Activated CD4-positive, alpha-beta T cell treated with anti-CD3 and anti-CD28 coated beads for 48 hours (primary cell): ENCODE data around the gene NDUFAF5.
"Not testable (repeated sequence)": the region's sequence is repeated elsewhere in the genome, so short reads cannot be mapped to it uniquely, and the experiment has no call there.

Source experiments
- DNase-seq: peaks from one replicate; pipeline ENCODE4 v3.0.0-alpha.2; 2020

NDUFAF5 gene

GRCh38 chr20:13784893-13785715 lies at the start of gene NDUFAF5, which contains the start of gene ESF1:
NDUFAF5 (plus strand) TSS chr20:13785028; CDS start chr20:13785069, 41 bp downstream.
ESF1 (minus strand) TSS chr20:13784919; CDS start chr20:13783140, 1,779 bp downstream.
- peak; percentile 94 for DNase-seq

GRCh38 chr20:13735826-13736225 lies 49.0 kb upstream of the NDUFAF5 start:
- no peak for DNase-seq

GRCh38 chr20:13736436-13737191 lies 48.2 kb upstream of the NDUFAF5 start:
- no peak for DNase-seq

- not testable (repeated sequence) for DNase-seq
These were observed 46.6 kb upstream of the NDUFAF5 start for GRCh38 chr20:13738187-13738586.

GRCh38 chr20:13739731-13740649 lies 44.8 kb upstream of the NDUFAF5 start:
- no peak for DNase-seq

- DNase-seq: no peak
These were observed 42.9 kb upstream of the NDUFAF5 start for GRCh38 chr20:13741879-13742278.

- no peak for DNase-seq
These were observed 40.5 kb upstream of the NDUFAF5 start for GRCh38 chr20:13744352-13744751.

- DNase-seq: no peak
These were observed 39.0 kb upstream of the NDUFAF5 start for GRCh38 chr20:13745784-13746183.

GRCh38 chr20:13749811-13750210 lies 35.0 kb upstream of the NDUFAF5 start:
- DNase-seq: no peak

- no peak for DNase-seq
These were observed 31.3 kb upstream of the NDUFAF5 start for GRCh38 chr20:13753436-13754036.

- DNase-seq: no peak
These were observed 29.0 kb upstream of the NDUFAF5 start for GRCh38 chr20:13755809-13756208.

GRCh38 chr20:13756551-13756950 lies 28.3 kb upstream of the NDUFAF5 start:
- no peak for DNase-seq

- no peak for DNase-seq
These were observed 25.9 kb upstream of the NDUFAF5 start for GRCh38 chr20:13758884-13759283.

GRCh38 chr20:13760451-13760946 lies 24.3 kb upstream of the NDUFAF5 start:
- DNase-seq: not testable (repeated sequence)

- no peak for DNase-seq
These were observed 19.5 kb upstream of the NDUFAF5 start for GRCh38 chr20:13765299-13765698.

GRCh38 chr20:13765868-13766416 lies 18.9 kb upstream of the NDUFAF5 start:
- DNase-seq: no peak

GRCh38 chr20:13770141-13770540 lies 14.7 kb upstream of the NDUFAF5 start:
- DNase-seq: no peak

GRCh38 chr20:13771853-13772453 lies 12.9 kb upstream of the NDUFAF5 start:
- no peak for DNase-seq

GRCh38 chr20:13772529-13772928 lies 12.3 kb upstream of the NDUFAF5 start:
- DNase-seq: no peak

- DNase-seq: no peak
These were observed 9.0 kb upstream of the NDUFAF5 start for GRCh38 chr20:13775867-13776266.

GRCh38 chr20:13777171-13777601 lies 7.6 kb upstream of the NDUFAF5 start:
- DNase-seq: no peak
